Hematopoietic multipotent progenitor cell treated with erythropoietin and hydrocortisone succinate and interleukin-3 and kit ligand, for 17 days (in vitro differentiated cells): ENCODE data around the gene ATP5PD.
A peak's percentile ranks its signal among the peaks of the same experiment; 100 is the strongest.
"Not testable (repeated sequence)": the region's sequence is repeated elsewhere in the genome, so short reads cannot be mapped to it uniquely, and the experiment has no call there.

Experiments
- DNase-seq: peaks from one replicate; pipeline ENCODE4 v3.0.0-alpha.2; 2015; ENCODE audit warnings: low spot score

Gene ATP5PD

GRCh38 chr17:75051941-75052340 lies 5.2 kb upstream of the ATP5PD start:
- no peak for DNase-seq

DNA sequence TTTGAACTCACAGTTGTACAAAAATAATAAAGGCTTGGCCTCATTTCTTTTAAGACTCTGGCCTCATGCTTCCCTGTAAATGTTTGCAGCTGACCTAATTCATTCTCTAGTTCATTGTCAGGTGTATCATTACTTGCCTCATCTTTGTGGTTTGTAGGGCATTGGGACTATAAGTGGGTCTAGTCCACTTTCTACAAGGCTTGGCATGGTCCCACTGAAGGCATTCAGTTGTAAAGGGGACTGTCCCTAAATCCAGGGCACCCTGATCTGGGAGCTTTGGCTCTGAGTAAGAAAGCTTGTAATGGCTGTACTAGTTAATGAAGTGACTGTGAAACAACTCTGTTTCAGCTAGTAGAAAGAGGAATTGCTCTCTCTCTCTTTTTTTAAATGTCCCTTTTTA lies 2.9 kb upstream of the ATP5PD start:
- DNase-seq, result no peak

DNA sequence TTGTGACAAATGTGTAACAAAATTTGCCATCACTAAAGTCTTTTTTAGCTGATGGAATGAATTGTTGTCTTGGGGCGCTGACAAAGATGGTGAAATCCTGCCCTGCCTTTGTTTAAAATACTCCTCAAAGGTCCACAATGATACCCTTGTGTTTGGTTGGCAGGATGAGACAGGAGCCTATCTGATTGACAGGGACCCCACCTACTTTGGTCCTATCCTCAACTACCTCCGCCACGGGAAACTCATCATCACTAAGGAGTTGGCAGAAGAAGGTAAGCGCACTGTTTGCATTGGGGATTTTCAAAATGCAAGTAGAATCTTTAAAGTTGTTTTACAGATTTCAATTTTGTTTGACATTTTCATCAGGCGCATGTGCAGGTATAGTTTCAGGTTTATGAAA lies 2.3 kb upstream of the ATP5PD start:
- DNase-seq, result no peak

- DNase-seq, result no peak
These were observed 1.6 kb upstream of the ATP5PD start for GRCh38 chr17:75048249-75048878.

GRCh38 chr17:75047398-75048098 lies 779 bp upstream of the ATP5PD start:
- DNase-seq, result peak; percentile 36

- DNase-seq, result not testable (repeated sequence)
These were observed 793 bp downstream of the ATP5PD start for GRCh38 chr17:75045946-75046406.

GRCh38 chr17:75044716-75045115 lies 2.1 kb downstream of the ATP5PD start:
- DNase-seq, result no peak

GRCh38 chr17:75043789-75044188 lies 3.0 kb downstream of the ATP5PD start:
- DNase-seq, result not testable (repeated sequence)

- no peak for DNase-seq
These were observed 5.0 kb downstream of the ATP5PD start for GRCh38 chr17:75041656-75042280.

DNA sequence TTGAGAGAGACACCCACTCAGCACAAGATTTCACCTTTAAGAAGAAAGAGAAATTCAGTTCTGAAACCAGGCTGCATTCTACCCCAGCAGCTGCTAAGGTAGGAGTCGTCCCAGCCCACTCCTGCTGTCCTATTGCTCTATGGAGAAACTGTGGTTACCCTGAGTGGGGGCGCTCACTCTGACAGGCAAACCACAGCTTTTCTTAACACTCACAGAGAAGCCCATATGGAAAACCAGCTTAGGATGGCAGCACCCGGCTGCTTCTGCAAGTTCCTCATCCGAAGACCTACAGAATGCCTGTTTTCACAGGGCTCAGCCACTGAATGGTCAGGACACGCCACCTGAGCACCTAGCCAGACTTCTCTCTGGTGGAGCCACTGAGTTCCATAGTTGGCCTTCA lies 7.5 kb downstream of the ATP5PD start:
- DNase-seq, result no peak

- DNase-seq, result peak; percentile 56
These were observed 10.0 kb downstream of the ATP5PD start for GRCh38 chr17:75036643-75037268.

DNA sequence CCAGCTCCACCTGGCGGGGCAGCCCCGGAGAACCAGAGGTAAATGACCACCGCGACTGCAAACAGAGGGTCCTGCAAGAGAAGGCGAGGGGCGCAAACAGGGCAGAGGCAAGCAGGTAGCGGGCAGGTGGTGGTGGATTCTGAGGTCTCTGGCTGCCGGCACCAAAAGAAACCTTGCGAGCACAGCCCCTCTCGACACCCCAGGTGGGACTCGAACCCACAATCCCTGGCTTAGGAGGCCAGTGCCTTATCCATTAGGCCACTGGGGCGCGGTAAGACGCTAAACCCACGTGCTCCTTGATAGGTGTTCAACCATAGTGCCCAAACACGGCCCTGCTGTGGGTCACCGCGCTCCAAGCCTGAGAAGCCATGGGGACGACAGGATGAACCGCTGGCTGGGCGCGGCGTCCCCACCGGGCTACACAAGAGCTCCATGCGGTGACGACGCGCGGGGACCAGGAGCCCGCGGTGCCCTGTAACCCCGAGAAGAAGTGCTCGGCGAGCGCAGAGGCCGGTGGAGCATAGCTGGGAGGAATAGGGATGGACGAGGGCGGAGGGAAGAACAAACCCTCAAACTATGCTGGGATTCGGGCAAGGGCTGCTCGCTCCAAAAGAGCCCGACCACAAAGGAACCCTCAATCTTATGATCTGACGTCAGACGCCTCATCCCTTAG lies 12.4 kb downstream of the ATP5PD start:
- peak; percentile 82 for DNase-seq

DNA sequence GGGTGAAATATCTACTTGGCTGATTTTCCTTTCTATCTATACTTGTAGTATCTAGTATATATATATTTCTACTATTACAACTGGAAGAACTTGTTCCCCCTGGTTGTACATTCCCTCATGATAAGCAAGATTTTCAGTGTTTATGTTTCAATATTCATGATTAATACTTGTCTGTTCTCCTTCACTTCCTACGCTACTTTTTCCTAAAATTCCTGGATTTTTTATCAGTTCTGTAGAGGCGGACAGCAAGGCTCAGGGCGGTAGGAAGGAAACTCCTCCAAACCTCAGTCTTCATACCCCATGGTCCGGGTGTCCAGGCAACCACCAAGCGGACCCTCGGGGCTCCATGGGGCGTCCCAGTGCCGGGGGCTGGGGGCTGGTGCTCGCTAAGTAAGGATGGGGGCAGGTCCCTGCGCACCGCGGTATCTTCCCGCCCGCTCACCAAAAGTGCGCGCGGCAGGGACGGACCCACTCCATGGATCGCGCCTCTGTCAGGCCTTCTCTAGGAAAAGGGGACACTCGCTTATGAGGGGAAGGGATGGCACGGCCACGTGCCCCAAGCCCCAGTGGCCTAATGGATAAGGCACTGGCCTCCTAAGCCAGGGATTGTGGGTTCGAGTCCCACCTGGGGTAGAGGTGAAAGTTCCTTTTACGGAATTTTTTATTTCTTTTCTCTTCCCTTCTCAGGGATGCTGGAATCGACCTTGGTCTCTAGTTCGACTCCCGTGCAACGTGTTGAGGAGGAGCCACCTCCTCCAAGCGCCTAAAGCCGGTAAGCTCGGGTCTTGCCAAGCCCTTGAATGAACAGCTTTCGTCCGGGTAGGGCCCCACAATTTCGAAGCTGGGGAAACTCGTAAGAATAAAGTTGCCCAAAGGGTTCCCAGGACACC lies 13.2 kb downstream of the ATP5PD start:
- peak; percentile 82 for DNase-seq

DNA sequence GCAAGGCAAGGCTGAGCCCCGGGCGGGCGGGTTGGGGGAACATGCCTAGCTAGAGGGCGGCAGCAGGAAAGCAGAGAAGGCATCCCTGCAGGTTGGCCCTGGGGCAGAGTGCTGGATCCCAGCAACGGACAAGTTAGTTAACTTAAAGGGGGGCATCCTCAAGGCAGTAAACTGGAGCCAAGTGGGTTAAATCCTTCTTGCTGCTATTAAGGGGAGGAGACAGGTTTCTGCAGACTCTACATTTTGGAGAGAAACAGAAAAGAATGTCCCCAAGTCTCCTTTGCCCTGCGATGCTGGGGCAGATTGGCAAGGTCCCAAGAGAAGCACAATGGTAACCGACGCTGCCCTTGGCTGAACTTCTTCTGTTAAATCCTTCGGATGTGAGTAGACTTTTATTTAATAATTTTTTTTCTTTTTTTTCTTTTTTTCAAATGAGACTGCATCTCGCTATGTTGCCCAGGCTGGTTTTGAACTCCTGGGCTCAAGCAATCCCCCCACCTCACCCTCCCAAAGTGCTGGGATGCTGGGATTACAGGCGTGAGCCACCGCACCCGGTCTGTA lies 14.0 kb downstream of the ATP5PD start:
- no peak for DNase-seq

DNA sequence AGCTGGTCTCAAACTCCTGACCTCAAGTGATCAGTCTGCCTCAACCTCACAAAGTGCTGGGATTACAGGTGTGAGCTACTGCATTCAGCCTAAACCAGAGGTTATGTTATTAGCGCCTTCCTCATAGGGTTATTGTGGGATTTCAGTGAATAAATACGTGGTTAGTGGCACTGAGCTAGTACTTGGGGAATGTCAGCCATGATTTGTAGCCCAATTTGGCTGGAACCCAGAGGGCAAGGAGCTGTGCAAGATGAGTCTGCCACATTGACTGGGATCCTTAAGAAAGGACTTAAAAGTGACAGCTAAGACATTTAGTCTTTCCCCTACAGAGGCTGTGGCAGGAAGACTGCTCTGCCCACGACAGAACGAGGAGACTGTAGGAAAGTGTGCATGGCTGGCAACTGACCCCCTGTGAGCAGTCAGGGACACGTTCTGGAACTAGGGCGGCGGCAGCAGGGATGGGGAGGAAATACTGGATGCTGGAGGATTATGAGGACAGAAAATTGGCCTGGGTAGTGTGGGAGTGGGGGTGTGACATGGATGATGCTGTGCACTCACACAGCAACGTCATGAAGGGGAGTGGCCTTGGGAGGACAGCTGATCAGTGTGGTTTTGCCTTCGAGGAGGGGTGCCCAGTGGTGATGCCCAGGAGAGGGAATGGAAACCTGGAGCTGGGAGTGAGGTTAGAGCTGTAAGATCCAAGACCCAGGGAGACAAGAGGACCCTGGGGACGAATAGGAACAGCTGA lies 14.6 kb downstream of the ATP5PD start:
- peak; percentile 23 for DNase-seq

DNA sequence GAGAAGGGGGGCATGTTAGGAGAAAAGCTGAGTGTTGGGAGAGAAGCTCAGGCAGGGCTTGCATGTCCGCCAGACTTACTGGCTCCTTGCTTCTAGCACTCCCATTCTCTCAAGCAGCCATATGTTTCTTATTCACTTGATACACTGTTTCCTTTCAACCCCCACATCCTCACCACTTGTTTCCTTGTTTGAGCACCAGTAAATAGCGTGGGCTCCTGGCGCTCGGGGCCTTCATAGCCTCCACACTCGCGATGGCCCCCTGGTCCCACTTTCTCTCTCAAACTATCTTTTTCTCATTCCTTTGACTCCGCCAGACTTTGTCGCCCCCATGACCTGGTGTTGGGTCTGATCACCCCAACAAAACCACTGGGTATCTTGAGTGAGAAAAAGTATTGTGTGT lies 16.6 kb downstream of the ATP5PD start:
- DNase-seq, result no peak

DNA sequence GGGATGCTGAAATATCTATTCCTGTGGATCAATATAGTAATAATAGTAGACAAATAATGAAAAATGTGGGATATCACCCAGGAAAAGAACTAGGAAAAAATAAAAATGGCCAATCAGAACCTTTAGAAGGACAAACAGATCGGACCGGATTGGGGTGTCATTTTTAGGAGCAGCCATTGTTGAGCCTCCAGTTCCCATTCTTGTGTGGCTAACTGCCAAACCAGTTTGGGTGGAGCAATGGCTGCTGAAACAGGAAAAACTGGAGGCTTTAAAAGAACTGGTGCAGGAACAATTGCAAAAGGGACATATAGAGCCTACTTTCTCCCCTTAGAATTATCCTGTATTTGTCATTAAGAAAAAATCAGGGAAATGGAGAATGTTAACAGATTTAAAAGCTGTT lies 20.1 kb downstream of the ATP5PD start:
- DNase-seq, result not testable (repeated sequence)

- not testable (repeated sequence) for DNase-seq
These were observed 21.4 kb downstream of the ATP5PD start for GRCh38 chr17:75025398-75025734.

DNA sequence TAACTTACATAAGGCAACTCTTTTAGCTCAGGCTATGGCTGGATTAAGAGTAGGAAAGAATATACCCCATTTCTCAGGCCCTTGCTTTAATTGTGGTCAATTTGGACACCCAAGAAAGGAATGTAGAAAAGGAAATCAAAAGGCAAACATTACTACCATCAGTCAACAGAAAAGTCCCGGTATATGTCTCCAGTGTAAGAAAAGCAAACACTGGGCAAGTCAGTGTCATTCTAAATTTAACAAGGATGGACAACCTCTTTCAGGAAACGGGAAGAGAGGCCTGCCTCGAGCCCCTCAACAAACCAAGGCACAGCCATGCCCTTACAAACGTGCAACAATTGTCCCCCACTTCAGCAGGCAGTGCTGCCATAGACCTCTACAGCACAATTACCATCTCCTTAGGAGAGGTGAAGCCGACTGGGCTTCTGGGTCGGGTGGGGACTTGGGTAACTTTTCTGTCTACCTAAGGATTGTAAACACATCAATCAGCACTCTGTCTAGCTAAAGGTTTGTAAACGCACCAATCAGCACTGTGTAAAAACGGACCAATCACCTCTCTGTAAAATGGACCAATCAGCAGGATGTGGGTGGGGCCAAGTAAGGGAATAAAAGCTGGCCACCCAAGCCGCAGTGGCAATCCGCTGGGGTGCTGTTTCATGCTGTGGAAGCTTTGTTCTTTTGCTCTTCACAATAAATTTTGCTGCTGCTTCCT lies 21.9 kb downstream of the ATP5PD start:
- no peak for DNase-seq
